ENCODE measurements around the gene TRIM62. TPM values are rescaled to one million over a fixed set of nuclear protein-coding genes. Genes with fewer than 3 reads are reported as not detected.

TRIM62 gene
- total RNA-seq, 1 donor from 2014 or later, result 1.4 TPM

DNA sequence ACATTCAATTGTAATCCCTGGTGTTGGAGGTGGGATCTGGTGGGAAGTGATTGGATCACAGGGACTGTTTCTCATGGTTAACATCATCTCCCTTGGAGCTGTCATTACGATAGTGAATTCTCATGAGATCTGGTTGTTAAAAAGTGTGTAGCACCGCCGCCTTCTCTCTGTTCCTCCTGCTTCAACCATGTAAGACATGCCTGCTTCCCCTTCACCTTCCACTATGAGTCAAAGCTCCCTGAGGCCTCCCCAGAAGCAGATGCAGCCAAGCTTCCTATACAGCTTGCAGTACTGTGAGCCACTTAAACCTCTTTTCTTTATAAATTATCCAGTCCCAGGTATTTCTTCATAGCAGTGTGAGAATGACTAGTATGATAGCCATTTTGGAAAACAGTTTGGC lies 30.1 kb upstream of the TRIM62 start:
- no peaks in the 10 kb centered on the region for H3K36me3 Mint-ChIP-seq
- Histone ChIP-seq H3K4me1 (no peaks in the 10 kb centered on the region), H4K20me1 (ENCODE audit: low read depth) (no peaks in the 10 kb centered on the region), H3K9ac (no peak overlapping the region), H2AFZ (replicated peaks) (no peak overlapping the region), H3K79me2 (ENCODE audit: low read depth) (no peaks in the 10 kb centered on the region), H3K27me3 (no peaks in the 10 kb centered on the region), H3K4me3 (no peak overlapping the region), H3F3A (ENCODE audit: low read depth) (no peaks in the 10 kb centered on the region), H3K36me3 (no peaks in the 10 kb centered on the region), H3K4me2 (no peak overlapping the region), H3K27ac (no peak overlapping the region), H3K9me3 (ENCODE audit: low read depth) (no peaks in the 10 kb centered on the region)
- H3K4me3 Mint-ChIP-seq, result no peak overlapping the region
- peaks cover 6% of the 10 kb centered on the region for H3K4me1 Mint-ChIP-seq
- H3K27ac Mint-ChIP-seq, result no peak overlapping the region
- DNase-seq (ENCODE audit: low spot score), result no peak
- H3K27me3 Mint-ChIP-seq (ENCODE audit: insufficient read depth, low read depth), result peaks cover 6% of the 10 kb centered on the region
- TF ChIP-seq, protein P1, sequence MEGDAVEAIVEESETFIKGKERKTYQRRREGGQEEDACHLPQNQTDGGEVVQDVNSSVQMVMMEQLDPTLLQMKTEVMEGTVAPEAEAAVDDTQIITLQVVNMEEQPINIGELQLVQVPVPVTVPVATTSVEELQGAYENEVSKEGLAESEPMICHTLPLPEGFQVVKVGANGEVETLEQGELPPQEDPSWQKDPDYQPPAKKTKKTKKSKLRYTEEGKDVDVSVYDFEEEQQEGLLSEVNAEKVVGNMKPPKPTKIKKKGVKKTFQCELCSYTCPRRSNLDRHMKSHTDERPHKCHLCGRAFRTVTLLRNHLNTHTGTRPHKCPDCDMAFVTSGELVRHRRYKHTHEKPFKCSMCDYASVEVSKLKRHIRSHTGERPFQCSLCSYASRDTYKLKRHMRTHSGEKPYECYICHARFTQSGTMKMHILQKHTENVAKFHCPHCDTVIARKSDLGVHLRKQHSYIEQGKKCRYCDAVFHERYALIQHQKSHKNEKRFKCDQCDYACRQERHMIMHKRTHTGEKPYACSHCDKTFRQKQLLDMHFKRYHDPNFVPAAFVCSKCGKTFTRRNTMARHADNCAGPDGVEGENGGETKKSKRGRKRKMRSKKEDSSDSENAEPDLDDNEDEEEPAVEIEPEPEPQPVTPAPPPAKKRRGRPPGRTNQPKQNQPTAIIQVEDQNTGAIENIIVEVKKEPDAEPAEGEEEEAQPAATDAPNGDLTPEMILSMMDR (IDR thresholded peaks at IDR 0.05), result no peak
- TF ChIP-seq EZH2phosphoT487 (IDR thresholded peaks at IDR 0.05) (no peak), EZH2 (IDR thresholded peaks at IDR 0.05) (no peak)
- peaks cover 2% of the 10 kb centered on the region for H3K9me3 Mint-ChIP-seq

DNA sequence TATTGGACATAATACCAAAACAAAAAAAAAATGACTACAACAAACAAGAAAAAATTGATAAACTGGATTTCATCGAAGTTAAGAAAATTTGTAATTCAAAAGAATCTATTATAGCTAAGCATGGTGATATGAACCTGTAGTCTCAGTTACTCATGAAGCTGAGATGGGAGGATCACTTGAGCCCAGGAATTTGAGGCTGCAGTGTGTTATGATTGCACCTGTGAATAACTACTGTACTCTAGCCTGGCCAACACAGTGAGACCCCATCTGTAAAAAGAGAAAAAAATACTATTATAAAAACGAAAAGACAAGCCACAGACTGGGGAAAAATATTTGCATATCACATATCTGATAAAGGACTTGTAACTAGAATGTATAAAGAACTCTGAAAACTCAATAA lies 24.5 kb upstream of the TRIM62 start:
- H3K36me3 ChIP-seq, result no peaks in the 10 kb centered on the region
- no peaks in the 10 kb centered on the region for H3F3A ChIP-seq (ENCODE audit: low read depth)
- H3K9me3 Mint-ChIP-seq, result peaks cover 2% of the 10 kb centered on the region
- H3K4me1 Mint-ChIP-seq, result no peaks in the 10 kb centered on the region
- H3K4me2 ChIP-seq, result no peak overlapping the region
- no peak overlapping the region for H3K27ac Mint-ChIP-seq
- H3K4me1 ChIP-seq, result no peaks in the 10 kb centered on the region
- no peaks in the 10 kb centered on the region for H3K79me2 ChIP-seq (ENCODE audit: low read depth)
- H3K36me3 Mint-ChIP-seq, result no peaks in the 10 kb centered on the region
- H3K27me3 Mint-ChIP-seq (ENCODE audit: insufficient read depth, low read depth), result peaks cover 2% of the 10 kb centered on the region
- no peak overlapping the region for H3K9ac ChIP-seq
- H4K20me1 ChIP-seq (ENCODE audit: low read depth), result no peaks in the 10 kb centered on the region
- DNase-seq (ENCODE audit: low spot score), result no peak
- H3K4me3 Mint-ChIP-seq, result no peak overlapping the region
- H3K4me3 ChIP-seq, result no peak overlapping the region
- H3K27ac ChIP-seq, result no peak overlapping the region
- peaks cover 24% of the 10 kb centered on the region for H3K27me3 ChIP-seq
- H3K9me3 ChIP-seq (ENCODE audit: low read depth), result no peaks in the 10 kb centered on the region
- TF ChIP-seq, protein P1 (IDR thresholded peaks at IDR 0.05), result no peak
- no peak for TF ChIP-seq EZH2phosphoT487 (IDR thresholded peaks at IDR 0.05)
- TF ChIP-seq EZH2 (IDR thresholded peaks at IDR 0.05), result no peak
- no peak overlapping the region for H2AFZ ChIP-seq (replicated peaks)

DNA sequence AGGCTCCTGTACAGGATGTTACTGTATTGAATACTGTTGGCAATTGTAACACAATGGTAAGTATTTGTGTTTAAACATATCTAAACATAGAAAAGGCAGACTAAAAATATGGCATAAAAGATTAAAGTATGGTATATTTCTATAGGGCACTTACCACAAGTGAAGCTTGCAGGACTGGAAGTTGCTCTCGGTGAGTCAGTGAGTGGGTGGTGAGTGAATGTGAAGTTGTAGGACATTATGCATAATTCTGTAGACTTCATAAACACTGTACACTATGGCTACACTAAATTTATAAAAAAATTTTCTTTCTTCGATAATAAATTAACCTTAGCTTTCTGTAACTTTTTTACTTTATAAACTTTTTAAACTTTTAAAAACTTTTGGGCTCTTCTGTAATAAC lies 13.7 kb upstream of the TRIM62 start:
- Histone ChIP-seq H3K4me3 (no peak overlapping the region), H3K79me2 (ENCODE audit: low read depth) (no peaks in the 10 kb centered on the region), H2AFZ (replicated peaks) (no peak overlapping the region), H3K4me2 (no peak overlapping the region), H4K20me1 (ENCODE audit: low read depth) (no peaks in the 10 kb centered on the region), H3K36me3 (no peaks in the 10 kb centered on the region), H3K4me1 (no peaks in the 10 kb centered on the region), H3K27me3 (peaks cover 14% of the 10 kb centered on the region), H3K9me3 (ENCODE audit: low read depth) (no peaks in the 10 kb centered on the region), H3K27ac (no peak overlapping the region), H3F3A (ENCODE audit: low read depth) (no peaks in the 10 kb centered on the region), H3K9ac (no peak overlapping the region)
- no peak overlapping the region for H3K27ac Mint-ChIP-seq
- H3K4me3 Mint-ChIP-seq, result no peak overlapping the region
- TF ChIP-seq EZH2 (IDR thresholded peaks at IDR 0.05) (no peak), EZH2phosphoT487 (IDR thresholded peaks at IDR 0.05) (no peak)
- TF ChIP-seq, protein P1 (IDR thresholded peaks at IDR 0.05), result no peak
- H3K27me3 Mint-ChIP-seq (ENCODE audit: insufficient read depth, low read depth), result no peaks in the 10 kb centered on the region
- no peaks in the 10 kb centered on the region for H3K36me3 Mint-ChIP-seq
- no peak for DNase-seq (ENCODE audit: low spot score)
- peaks cover 4% of the 10 kb centered on the region for H3K9me3 Mint-ChIP-seq
- H3K4me1 Mint-ChIP-seq, result peaks cover 3% of the 10 kb centered on the region
